ENCODE results near the gene RBM47. TPM values are rescaled to one million over a fixed set of nuclear protein-coding genes. Genes with fewer than 3 reads are reported as not detected.
"Not testable (repeated sequence)": the region's sequence is repeated elsewhere in the genome, so short reads cannot be mapped to it uniquely, and the experiment has no call there.

Gene RBM47
- polyA plus RNA-seq, 3 donors: 80.2 to 85.1 (median 83.1) TPM

GRCh38 chr4:40564815-40565483 lies 64.7 kb downstream of the RBM47 start:
- DNase-seq (ENCODE audit: low read depth in 3 of 3, low spot score in 2 of 3): no peak

GRCh38 chr4:40564004-40564403 lies 65.7 kb downstream of the RBM47 start:
- DNase-seq (ENCODE audit: low read depth in 3 of 3, low spot score in 2 of 3): no peak

DNA sequence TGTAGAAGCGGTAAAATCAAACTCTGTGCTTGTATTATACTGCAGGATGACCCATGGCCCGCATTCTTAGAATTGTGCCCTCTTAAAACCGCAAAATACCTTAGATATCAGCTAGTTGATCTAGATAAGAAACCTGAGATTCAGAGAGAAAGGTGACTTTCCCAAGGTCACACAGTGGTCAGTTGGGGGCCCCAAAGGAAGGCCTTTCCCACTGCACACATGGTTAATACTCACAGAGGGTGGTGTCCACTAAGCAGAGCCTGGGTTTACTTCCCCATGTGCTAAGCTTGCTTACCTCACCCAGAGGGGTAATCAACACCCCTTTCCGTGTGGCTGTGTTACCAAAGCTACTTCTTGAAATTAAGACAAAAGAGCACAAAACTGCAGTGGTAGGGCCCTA lies 66.3 kb downstream of the RBM47 start:
- DNase-seq (ENCODE audit: low read depth in 3 of 3, low spot score in 2 of 3): no peak

GRCh38 chr4:40562681-40563080 lies 67.0 kb downstream of the RBM47 start:
- no peak for DNase-seq (ENCODE audit: low read depth in 3 of 3, low spot score in 2 of 3)

DNA sequence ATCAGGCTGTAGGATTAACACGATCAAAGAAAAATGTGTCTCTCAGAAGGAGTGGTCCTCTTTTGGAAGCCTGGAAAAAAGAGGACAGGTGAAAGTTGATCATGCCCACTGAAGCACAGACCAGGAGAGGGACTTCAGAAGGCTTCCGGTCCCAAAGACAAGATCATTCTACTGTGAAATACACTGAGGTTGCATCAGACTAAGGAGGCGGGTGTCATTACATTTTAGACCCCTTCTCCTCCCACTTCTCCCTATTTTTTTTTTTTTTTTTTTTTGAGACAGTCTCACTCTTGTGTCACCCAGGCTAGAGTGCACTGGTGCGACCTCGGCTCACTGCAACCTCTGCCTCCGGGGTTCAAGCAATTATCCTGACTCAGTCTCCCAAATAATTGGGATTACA lies 67.5 kb downstream of the RBM47 start:
- no peak for DNase-seq (ENCODE audit: low read depth in 3 of 3, low spot score in 2 of 3)

- not testable (repeated sequence) for DNase-seq (ENCODE audit: low read depth in 3 of 3, low spot score in 2 of 3)
Observed at GRCh38 chr4:40561543-40562177, 68.0 kb downstream of the RBM47 start.

DNA sequence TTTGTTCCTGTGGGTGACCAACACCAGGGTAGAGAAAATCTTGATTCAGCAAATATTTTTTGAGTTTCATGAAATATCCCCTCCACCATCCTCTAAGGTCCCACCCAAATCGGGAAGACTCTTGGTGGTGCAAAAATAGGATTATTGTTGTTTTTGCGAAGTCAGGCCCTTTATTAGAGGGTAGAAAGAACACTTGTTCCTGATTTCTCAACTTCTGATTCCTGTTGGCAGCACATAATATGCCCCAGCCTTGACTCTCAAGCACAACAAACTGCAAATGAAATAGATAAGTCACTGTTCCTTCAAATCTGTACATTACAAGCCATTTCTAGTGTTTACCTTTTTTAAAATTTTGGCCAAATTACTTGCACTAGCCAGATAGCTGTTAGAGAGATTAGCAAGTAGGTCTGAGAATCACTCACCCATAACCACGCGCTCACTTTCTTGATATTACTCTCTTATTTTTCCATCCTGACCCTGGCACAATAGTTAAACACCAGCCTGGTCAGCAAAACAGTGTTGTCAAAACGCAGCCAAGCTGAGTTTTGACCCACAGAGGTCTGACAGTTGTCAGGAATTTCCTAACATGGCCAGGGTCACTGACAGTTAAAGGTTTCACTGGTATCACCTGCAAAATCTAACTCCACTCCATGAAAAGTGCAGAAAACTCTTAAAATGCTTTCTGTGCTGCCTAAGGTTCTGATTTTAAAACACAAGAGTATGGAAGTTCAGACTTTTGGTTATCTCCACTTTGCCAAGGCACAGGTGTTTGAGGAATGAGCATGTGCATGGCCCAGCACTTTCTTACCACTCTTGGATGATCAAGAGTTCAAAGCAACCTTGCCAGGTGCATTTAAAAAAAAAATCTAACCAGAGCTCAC lies 69.8 kb downstream of the RBM47 start:
- DNase-seq (ENCODE audit: low read depth in 3 of 3, low spot score in 2 of 3): no peak

DNA sequence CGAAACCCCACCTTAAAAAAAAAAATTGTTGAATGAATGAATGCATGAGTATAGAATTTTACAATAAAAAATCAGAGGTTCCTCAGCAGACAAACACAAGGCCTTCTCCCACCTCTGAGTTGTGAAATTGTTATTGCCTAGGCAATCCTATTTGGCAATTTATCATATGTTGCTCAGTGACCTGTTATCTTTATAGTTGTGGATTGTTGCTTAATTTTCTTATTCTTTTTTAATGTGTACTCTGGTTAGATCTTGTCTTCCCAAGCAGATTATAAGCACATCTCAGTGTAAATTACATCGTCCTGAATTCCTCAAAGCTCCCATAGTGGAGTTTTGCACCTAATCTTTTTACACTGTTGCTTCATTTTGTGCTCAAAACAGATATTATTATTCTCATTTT lies 71.9 kb downstream of the RBM47 start:
- no peak for DNase-seq (ENCODE audit: low read depth in 3 of 3, low spot score in 2 of 3)

- DNase-seq (ENCODE audit: low read depth in 3 of 3, low spot score in 2 of 3): no peak
Observed at GRCh38 chr4:40555176-40555900, 74.3 kb downstream of the RBM47 start.

- not testable (repeated sequence) for DNase-seq (ENCODE audit: low read depth in 3 of 3, low spot score in 2 of 3)
Observed at GRCh38 chr4:40554641-40555040, 75.0 kb downstream of the RBM47 start.

DNA sequence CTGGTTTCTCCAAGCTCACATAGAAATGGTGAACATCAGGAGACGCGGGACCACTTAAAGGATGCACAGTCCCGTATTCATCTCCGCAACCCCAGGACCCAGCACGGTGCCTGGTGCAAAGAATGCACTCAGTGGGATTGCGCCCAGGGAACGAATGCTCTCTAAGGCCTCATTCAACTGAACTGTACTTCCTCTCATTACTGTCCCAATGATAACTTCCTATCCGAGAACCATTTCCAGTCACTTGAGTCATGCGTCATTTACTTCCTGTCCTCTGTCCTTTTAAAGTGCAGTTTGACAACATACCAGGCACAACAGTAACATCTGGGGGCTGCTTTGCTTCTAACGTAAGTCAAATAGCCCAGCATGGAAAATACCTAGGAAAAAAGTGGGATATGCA lies 75.7 kb downstream of the RBM47 start:
- no peak for DNase-seq (ENCODE audit: low read depth in 3 of 3, low spot score in 2 of 3)

DNA sequence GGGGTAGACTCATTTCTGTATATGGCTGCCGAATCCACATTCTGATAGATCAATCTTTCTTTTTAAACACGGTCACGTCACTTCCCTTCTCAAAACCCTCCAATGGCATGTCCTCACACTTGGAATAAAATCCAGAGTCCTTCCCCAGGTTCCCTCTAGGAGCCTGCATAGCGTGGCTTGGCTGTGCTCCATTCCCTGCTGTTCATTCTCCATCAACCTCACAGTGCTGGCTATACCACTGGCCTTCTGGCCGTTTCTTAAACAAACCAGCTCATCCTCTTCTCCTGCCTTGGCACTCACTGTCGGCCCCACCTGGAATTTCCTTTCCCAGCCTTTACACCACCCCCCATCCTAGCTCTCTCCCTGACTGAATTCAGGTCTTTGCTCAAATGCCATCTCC lies 77.1 kb downstream of the RBM47 start:
- DNase-seq (ENCODE audit: low read depth in 3 of 3, low spot score in 2 of 3): no peak

GRCh38 chr4:40551568-40552136 lies 78.0 kb downstream of the RBM47 start:
- not testable (repeated sequence) for DNase-seq (ENCODE audit: low read depth in 3 of 3, low spot score in 2 of 3)

DNA sequence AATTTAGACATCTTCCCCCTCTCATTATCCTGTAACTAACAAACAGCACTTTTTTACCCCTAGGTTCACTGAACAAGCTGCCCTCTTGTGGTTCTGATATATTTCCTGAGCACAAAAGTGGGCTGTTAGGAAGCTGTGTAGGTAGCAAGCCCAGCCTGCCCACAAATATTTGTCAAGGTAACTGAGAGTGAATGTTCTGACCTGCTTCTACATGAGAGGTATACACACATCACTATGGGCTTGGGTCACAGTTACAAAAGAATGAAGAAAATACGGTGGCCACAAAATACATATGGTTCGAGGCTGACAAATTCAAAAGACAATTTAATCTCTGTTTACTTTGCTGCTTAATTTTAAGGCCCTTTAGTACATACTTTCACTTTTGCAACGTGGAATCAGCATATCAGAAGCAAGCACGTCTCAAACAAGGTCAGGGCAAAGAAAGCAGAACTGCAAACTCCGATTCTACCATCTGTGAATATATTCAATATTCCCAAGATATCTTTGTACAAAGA lies 78.7 kb downstream of the RBM47 start:
- DNase-seq (ENCODE audit: low read depth in 3 of 3, low spot score in 2 of 3): no peak

DNA sequence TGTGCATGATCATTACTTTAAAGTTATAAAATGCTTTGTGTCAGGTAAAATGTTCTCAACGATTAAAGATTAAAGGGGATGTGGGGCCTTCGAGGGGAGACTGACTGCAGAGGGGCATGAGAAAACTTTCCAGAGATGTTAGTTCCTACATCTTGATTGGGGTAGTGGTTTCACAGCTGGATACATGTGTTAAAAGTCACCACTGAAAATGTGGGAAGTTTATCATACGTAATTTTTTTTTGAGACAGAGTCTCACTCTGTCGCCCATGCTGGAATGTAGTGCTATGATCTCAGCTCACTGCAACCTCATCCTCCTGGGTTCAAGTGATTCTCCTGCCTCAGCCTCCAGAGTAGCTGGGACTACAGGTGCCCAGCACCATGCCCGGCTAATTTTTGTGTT lies 79.5 kb downstream of the RBM47 start:
- DNase-seq (ENCODE audit: low read depth in 3 of 3, low spot score in 2 of 3): no peak

DNA sequence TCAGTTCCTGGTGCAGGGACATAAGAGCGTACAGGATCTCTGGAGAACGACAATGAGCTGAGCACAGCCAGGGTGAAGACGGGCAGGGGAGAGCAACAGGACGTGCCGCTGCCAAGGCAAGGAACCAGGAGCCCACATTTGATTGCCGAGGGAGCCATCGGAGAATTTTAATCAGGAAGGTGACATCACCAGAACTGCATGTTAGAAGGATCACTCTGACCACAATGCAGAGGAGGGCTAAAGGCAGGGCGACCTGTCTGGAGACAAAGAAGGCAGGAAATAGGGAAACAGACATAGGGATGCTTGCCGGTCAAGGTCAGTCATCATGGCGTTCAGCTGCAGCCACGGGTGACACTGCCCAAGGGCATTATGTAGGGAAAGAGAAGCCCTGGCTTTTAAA lies 81.4 kb downstream of the RBM47 start:
- DNase-seq (ENCODE audit: low read depth in 3 of 3, low spot score in 2 of 3): no peak

- no peak for DNase-seq (ENCODE audit: low read depth in 3 of 3, low spot score in 2 of 3)
Observed at GRCh38 chr4:40547789-40548132, 81.9 kb downstream of the RBM47 start.

DNA sequence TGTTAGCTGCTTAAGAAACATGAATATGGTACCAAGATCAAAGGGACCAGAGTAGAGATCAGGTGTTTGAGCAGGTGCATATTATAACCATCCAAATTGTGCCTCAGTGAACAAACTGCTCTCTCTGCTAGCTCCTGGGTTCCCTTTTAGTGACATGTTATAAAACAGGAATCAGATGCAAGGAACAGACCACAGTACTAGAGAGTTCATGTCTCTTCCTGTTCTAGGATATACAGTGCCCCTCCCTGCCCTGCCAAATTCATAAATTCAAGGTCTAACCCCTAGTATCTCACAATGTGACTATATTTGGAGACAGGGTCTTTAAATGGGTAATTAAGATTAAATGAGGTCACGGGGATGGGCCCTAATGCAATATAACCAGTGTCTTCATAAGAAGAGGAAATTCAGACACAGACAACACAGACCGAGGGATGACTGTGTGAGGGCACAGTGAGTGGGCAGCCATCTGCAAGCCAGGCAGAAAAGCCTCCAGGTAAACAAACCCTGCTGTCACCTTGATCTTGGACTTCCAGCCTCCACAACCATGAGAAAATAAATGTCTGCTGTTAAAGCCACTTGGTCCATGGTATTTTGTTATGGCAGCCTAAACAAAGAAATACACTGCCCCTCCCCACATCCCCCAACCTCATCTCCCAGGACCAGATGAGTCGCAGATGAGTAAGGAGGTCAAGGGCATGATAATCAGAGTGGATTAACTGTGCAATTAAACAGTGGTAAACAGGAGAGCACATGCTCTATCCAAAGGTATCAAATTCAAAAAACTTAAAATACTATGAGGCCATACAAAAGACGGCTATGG lies 82.5 kb downstream of the RBM47 start:
- DNase-seq (ENCODE audit: low read depth in 3 of 3, low spot score in 2 of 3): no peak

- DNase-seq (ENCODE audit: low read depth in 3 of 3, low spot score in 2 of 3): no peak
Observed at GRCh38 chr4:40546506-40546905, 83.2 kb downstream of the RBM47 start.

DNA sequence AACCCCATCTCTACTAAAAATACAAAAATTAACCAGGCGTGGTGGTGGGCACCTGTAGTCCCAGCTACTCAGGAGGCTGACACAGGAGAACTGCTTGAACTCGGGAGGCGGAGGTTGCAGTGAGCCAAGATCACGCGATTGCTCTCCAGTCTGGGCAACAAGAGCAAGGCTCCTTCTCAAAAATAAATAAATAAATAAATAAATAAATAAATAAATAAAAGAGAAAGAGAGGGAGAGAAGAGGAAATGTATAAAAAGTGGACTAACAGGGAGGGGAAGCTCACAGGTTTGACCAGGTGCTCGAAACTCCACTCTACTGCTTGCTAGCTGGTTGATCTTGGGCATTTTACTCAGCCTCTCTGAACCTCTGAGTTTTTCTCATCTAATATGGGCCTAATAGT lies 84.2 kb downstream of the RBM47 start:
- not testable (repeated sequence) for DNase-seq (ENCODE audit: low read depth in 3 of 3, low spot score in 2 of 3)

Measured in right renal cortex interstitium (tissue), 3 donors.